Endothelial cell of umbilical vein (primary cell): Measurements from ENCODE around the gene TMEM239.

Source experiments
- CTCF ChIP-seq, 2 donors: IDR thresholded peaks; 1 replicate in 1 of 2; 2 replicates in 1 of 2; pipeline ENCODE4 v1.5.1; 2011; ENCODE audit warnings: low read length in 2 of 2, mild to moderate bottlenecking in 2 of 2, moderate library complexity in 2 of 2, control low read depth in 1 of 2, inconsistent platforms in 1 of 2, low read depth in 1 of 2; ENCODE audit not compliant: insufficient read depth in 1 of 2; ENCODE audit errors: extremely low read depth in 1 of 2
- EZH2 ChIP-seq: IDR thresholded peaks from 2 replicates; pipeline ENCODE4 v1.6.1; 2012; ENCODE audit warnings: borderline replicate concordance, low read depth, mild to moderate bottlenecking, moderate library complexity, low read length, inconsistent platforms; ENCODE audit not compliant: severe bottlenecking
- MYC ChIP-seq: IDR thresholded peaks from one replicate; pipeline ENCODE4 v1.6.1; 2011; ENCODE audit warnings: mild to moderate bottlenecking, low read depth, low read length
- POLR2A ChIP-seq: IDR thresholded peaks from 2 replicates; pipeline ENCODE4 v1.6.1; 2012; ENCODE audit warnings: low read depth, mild to moderate bottlenecking, control low read depth, low read length
- POLR2AphosphoS5 ChIP-seq: IDR thresholded peaks from 2 replicates; pipeline ENCODE4 v1.6.1; 2012; ENCODE audit warnings: low read depth, mild to moderate bottlenecking, control low read depth, low read length, moderate library complexity; ENCODE audit not compliant: insufficient read depth

GRCh38 chr20:2839732-2840137 lies 23.6 kb downstream of the TMEM239 start:
- TF ChIP-seq CTCF (IDR thresholded peaks at IDR 0.05; ENCODE audit: extremely low read depth in 1 of 2, insufficient read depth in 1 of 2, low read depth in 1 of 2, low read length in 2 of 2) (no peak), MYC (no peak), EZH2 (no peak), POLR2AphosphoS5 (no peak), POLR2A (no peak)
